Suprapubic skin (tissue), 4 donors: Measurements from ENCODE around the gene GPATCH1. TPM values are rescaled to one million over a fixed set of nuclear protein-coding genes. Genes with fewer than 3 reads are reported as not detected.

ENCODE experiments used
- DNase-seq, 2 donors: peaks; one replicate each; pipeline ENCODE4 v3.0.0-alpha.2; 2019; ENCODE audit warnings: low spot score in 2 of 2
- H3K27ac ChIP-seq: fragments of 200-600 bp; sonication (generic); one replicate; pipeline ENCODE4 v1.5.1; 2019
- H3K27me3 ChIP-seq: fragments of 200-600 bp; sonication (generic); one replicate; pipeline ENCODE4 v1.5.1; 2019
- H3K36me3 ChIP-seq: fragments of 200-600 bp; sonication (generic); one replicate; pipeline ENCODE4 v1.5.1; 2019
- H3K4me1 ChIP-seq: fragments of 200-600 bp; sonication (generic); one replicate; pipeline ENCODE4 v1.5.1; 2019
- H3K4me3 ChIP-seq: fragments of 200-600 bp; sonication (generic); one replicate; pipeline ENCODE4 v1.5.1; 2019; ENCODE audit warnings: mild to moderate bottlenecking
- H3K9me3 ChIP-seq: fragments of 200-600 bp; sonication (generic); one replicate; pipeline ENCODE4 v1.5.1; 2019
- EP300 ChIP-seq: sonication (generic); formaldehyde crosslinking; IDR thresholded peaks from one replicate; pipeline ENCODE4 v1.6.1; 2017; ENCODE audit warnings: antibody characterized with exemption
- POLR2A ChIP-seq, 2 donors: fragments of 450-650 bp; IDR thresholded peaks; one replicate each; pipeline ENCODE4 v1.6.1; 2017; ENCODE audit warnings: antibody characterized with exemption in 2 of 2, mild to moderate bottlenecking in 2 of 2, moderate library complexity in 2 of 2
- POLR2AphosphoS5 ChIP-seq, 3 donors: sonication (generic); formaldehyde crosslinking; IDR thresholded peaks; one replicate each; pipeline ENCODE4 v1.6.1; 2017; ENCODE audit warnings: antibody characterized with exemption in 3 of 3
- whole genome bisulfite sequencing: methylation state at CpG from one replicate; pipeline ENCODE4 v1.1.5; 2018; 5-methylcytosine and 5-hydroxymethylcytosine counted together
- total RNA-seq, 4 donors: library from RNA; depleted of rRNA; stranded (reverse); fragments of >200 nt; gene quantifications; one replicate each; pipeline ENCODE4 v1.1.0, GENCODE V29; 2016
- TF ChIP-seq, protein P1 (sequence below), 2 donors: fragments of 200-600 bp in 1 of 2; fragments of 450-650 bp in 1 of 2; sonication (generic) in 1 of 2; IDR thresholded peaks; one replicate each; pipeline ENCODE4 v1.5.1; 2016 to 2019; ENCODE audit warnings: antibody characterized with exemption in 2 of 2, mild to moderate bottlenecking in 1 of 2, moderate library complexity in 1 of 2

The GPATCH1 gene
- total RNA-seq, 4 donors from 2014 or later: 8.0 to 29.3 (median 14.3) TPM

DNA sequence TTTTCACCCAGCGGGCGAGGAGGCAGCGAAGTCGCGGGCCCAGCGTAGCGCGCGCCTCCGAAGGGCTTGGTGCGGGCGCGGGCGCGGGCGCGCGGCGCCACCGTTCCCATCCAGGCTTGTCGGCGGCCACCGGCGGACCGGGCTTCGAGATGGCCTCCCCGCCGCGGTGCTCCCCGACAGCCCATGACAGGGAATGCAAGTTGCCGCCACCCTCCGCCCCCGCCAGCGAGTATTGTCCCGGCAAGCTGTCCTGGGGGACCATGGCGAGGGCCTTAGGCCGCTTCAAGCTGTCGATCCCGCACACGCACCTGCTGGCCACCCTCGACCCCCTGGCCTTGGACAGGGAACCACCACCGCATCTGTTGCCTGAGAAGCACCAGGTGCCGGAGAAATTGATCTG is 51.0 kb downstream of the GPATCH1 start, which contains the start of gene WDR88:
WDR88 (plus strand) TSS at position 94 of the 400 bp plus-strand sequence; CDS start at position 150, 56 bp downstream.
- H3K9me3 ChIP-seq: no peaks in the 10 kb centered on the region
- H3K27ac ChIP-seq: no peak within 1 kb of the TSS
- peaks cover 43% of the 10 kb centered on the region for H3K36me3 ChIP-seq
- DNase-seq: no peak
- H3K4me1 ChIP-seq: no peaks in the 10 kb centered on the region
- WGBS: 86% methylated on average over 14 of the region's 43 CpGs
- peaks cover 21% of the 10 kb centered on the region for H3K27me3 ChIP-seq
- no peak for TF ChIP-seq POLR2AphosphoS5 (IDR thresholded peaks at IDR 0.05)
- TF ChIP-seq EP300: no peak
- TF ChIP-seq, protein P1, sequence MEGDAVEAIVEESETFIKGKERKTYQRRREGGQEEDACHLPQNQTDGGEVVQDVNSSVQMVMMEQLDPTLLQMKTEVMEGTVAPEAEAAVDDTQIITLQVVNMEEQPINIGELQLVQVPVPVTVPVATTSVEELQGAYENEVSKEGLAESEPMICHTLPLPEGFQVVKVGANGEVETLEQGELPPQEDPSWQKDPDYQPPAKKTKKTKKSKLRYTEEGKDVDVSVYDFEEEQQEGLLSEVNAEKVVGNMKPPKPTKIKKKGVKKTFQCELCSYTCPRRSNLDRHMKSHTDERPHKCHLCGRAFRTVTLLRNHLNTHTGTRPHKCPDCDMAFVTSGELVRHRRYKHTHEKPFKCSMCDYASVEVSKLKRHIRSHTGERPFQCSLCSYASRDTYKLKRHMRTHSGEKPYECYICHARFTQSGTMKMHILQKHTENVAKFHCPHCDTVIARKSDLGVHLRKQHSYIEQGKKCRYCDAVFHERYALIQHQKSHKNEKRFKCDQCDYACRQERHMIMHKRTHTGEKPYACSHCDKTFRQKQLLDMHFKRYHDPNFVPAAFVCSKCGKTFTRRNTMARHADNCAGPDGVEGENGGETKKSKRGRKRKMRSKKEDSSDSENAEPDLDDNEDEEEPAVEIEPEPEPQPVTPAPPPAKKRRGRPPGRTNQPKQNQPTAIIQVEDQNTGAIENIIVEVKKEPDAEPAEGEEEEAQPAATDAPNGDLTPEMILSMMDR (IDR thresholded peaks at IDR 0.05): no peak
- no peak for TF ChIP-seq POLR2A (IDR thresholded peaks at IDR 0.05)
- no peak within 1 kb of the TSS for H3K4me3 ChIP-seq

DNA sequence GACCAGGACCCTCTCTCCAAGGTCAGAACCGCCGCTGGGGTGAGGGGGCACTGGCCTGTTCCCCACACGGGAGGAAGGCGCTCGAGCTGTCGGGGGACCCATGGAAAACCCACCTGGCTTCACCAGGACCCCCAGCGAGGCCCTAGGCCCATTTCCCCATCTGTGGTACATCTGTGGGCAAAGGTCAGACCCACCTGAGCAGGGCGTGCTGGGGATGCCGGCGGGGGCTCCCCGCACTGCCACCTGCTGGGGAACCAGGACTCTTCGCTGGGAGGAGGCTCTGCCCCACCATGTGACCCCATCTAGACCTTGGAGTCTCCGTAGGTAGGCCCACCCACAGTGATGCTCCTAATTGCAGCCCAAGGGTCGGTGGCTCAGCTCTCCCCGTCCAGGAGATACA is 51.4 kb downstream of the GPATCH1 start:
- WGBS: 90% methylated on average over 2 of the region's 15 CpGs
- H3K4me3 ChIP-seq: no peak overlapping the region
- H3K4me1 ChIP-seq: no peaks in the 10 kb centered on the region
- peaks cover 43% of the 10 kb centered on the region for H3K36me3 ChIP-seq
- peaks cover 21% of the 10 kb centered on the region for H3K27me3 ChIP-seq
- TF ChIP-seq POLR2AphosphoS5 (IDR thresholded peaks at IDR 0.05) (no peak), POLR2A (IDR thresholded peaks at IDR 0.05) (no peak), EP300 (no peak)
- TF ChIP-seq, protein P1 (IDR thresholded peaks at IDR 0.05): no peak
- no peak overlapping the region for H3K27ac ChIP-seq
- no peak for DNase-seq
- H3K9me3 ChIP-seq: no peaks in the 10 kb centered on the region

DNA sequence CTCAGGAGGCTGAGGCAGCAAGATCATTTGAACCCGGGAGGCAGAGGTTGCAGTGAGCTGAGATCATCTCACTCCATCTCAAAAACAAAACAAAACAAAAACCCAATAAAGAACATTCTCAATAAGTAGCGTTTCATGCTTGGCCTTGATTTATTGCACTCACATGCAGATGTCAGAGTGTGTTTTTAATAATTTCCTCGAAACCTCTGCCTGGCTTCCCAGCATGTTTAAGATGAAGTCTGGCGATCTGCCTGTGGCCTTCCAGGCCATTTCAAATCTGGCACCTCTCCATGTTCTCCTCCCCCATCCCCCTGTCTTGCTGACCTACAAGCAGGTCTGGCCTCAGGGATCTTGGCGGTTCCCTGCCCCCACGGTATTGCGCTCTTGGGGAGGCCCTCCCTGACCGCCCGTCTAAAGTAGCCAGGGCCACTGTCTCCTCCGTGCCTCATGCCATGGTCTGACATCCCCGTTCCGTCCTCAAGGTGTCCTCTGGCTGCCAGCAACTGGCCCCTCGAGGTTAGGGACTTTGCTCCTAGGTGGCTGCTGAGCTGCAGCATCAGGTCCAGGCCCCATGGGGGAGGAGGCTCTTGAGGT is 52.6 kb downstream of the GPATCH1 start:
- DNase-seq: no peak
- Histone ChIP-seq H3K27ac (no peak overlapping the region), H3K9me3 (no peaks in the 10 kb centered on the region), H3K27me3 (peaks cover 21% of the 10 kb centered on the region), H3K4me3 (no peak overlapping the region), H3K36me3 (peaks cover 32% of the 10 kb centered on the region), H3K4me1 (no peaks in the 10 kb centered on the region)
- WGBS: 47% methylated on average over 13 of the region's 13 CpGs
- TF ChIP-seq POLR2AphosphoS5 (IDR thresholded peaks at IDR 0.05): no peak
- no peak for TF ChIP-seq POLR2A (IDR thresholded peaks at IDR 0.05)
- TF ChIP-seq, protein P1 (IDR thresholded peaks at IDR 0.05): no peak
- no peak for TF ChIP-seq EP300

DNA sequence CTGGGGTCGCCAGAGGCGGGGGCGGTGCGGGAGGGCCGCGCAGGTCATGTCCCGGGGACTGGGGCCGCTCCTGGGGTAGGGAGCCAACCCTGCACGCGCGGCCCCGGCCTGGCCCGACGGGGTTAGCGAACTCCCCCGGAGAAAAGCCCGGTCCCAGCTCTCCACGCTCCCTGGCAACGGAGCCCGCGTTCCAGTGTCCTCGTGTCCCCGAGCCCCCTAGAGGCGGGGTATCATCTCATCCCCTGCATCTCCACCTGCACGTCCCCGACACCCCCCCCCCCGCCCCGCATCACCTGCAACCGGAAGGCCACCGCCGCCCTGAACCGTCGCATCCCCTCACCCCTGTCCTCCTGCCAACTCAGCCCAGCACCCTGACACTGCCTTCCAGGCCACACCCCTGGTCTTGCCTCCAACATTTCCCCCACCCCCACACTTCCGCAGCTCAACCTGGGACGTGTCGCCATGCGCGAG is 53.6 kb downstream of the GPATCH1 start:
- DNase-seq: no peak

DNA sequence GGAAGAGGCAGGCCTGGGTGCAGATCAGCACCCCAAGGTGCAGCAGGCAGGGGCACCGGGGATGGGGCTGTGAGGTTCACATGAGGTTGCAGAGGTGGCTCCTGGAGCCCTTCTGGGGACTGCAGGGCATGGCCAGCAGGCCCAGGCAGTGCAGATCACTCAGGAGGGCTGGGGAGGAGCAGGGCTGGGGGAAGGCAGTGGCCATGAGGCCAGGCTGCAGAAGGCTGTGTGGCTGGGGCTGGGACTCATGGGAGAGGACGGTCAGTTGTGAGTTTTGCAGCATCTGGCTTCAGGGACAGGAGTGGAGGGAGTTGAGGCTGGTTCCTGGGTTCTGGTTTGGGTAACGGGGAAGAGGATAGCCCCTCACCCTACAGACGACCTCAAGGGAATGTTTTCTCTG is 58.2 kb downstream of the GPATCH1 start:
- no peaks in the 10 kb centered on the region for H3K36me3 ChIP-seq
- no peak overlapping the region for H3K4me3 ChIP-seq
- H3K27me3 ChIP-seq: peaks cover 18% of the 10 kb centered on the region
- H3K27ac ChIP-seq: no peak overlapping the region
- H3K9me3 ChIP-seq: no peaks in the 10 kb centered on the region
- peaks cover 4% of the 10 kb centered on the region for H3K4me1 ChIP-seq
- TF ChIP-seq POLR2AphosphoS5 (IDR thresholded peaks at IDR 0.05) (no peak), POLR2A (IDR thresholded peaks at IDR 0.05) (no peak), EP300 (no peak)
- TF ChIP-seq, protein P1 (IDR thresholded peaks at IDR 0.05): no peak
- DNase-seq: no peak
- 78% methylated on average over 4 of the region's 4 CpGs for WGBS

More for the DNA sequence above, 53.6 kb downstream of the GPATCH1 start:
- H3K4me1 ChIP-seq: no peaks in the 10 kb centered on the region
- no peak for TF ChIP-seq POLR2AphosphoS5 (IDR thresholded peaks at IDR 0.05)
- TF ChIP-seq, protein P1 (IDR thresholded peaks at IDR 0.05): no peak
- TF ChIP-seq POLR2A (IDR thresholded peaks at IDR 0.05): no peak
- TF ChIP-seq EP300: no peak
- no peaks in the 10 kb centered on the region for H3K9me3 ChIP-seq
- H3K27ac ChIP-seq: no peak overlapping the region
- H3K4me3 ChIP-seq: no peak overlapping the region
- H3K27me3 ChIP-seq: peaks cover 21% of the 10 kb centered on the region
- H3K36me3 ChIP-seq: peaks cover 21% of the 10 kb centered on the region
- WGBS: 21% methylated on average over 11 of the region's 38 CpGs
